ENCODE measurements around the gene SLC4A4.

- TF ChIP-seq CTCF (IDR thresholded peaks at IDR 0.05) (no peak), POLR2AphosphoS5 (IDR thresholded peaks at IDR 0.05) (no peak), POLR2A (IDR thresholded peaks at IDR 0.05) (no peak), EP300 (IDR thresholded peaks at IDR 0.05) (no peak)
Observed at GRCh38 chr4:71550220-71551165, 211.7 kb downstream of the SLC4A4 start.

All from sigmoid colon (tissue), 4 donors.